NCI-H345 treated with DMSO at 0.1 percent for 48 hours (cell line): ENCODE data around the gene ACOT8.
"Not testable (repeated sequence)": the region's sequence is repeated elsewhere in the genome, so short reads cannot be mapped to it uniquely, and the experiment has no call there.

Experiments
- DNase-seq: peaks from one replicate; lab custom pipeline; 2025; ENCODE audit not compliant: unreplicated experiment; lab: John Stamatoyannopoulos, UW

Gene ACOT8

DNA sequence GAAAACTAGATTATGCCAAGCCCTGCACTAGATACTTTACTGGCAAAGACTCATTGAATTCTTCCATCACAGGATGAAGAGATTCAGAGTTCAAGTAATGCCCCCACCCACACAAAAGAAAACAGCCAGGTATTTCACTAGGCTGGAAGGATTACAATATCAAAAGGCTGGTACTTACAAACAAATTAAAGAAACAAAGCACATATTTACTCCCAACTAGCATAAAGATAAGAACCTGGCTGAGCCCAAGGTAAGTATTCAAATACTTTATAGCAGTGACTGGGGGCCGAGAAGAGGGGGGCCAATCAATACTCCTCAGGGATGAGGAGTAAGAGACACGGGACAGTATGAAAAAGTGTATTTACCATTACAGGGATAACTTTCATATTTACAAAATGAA is 3.7 kb downstream of the ACOT8 start:
- DNase-seq: no peak

DNA sequence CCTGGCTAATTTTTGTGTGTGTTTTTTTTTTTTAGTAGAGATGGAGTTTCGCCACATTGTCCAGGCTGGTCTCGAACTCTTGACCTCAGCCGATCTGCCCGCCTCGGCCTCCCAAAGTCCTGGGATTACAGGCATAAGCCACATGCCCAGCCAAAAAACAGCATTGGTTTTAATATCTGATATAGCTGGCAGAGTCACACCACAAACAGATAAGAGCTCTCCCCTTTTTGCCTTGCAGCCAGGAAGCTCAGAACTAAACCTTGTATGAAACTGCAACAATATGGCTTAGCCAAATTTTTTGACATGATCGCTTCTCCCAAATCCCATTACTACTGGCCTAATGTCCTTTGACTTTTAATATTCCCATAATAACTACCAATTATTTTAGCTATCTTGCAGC is 4.9 kb downstream of the ACOT8 start:
- no peak for DNase-seq

DNA sequence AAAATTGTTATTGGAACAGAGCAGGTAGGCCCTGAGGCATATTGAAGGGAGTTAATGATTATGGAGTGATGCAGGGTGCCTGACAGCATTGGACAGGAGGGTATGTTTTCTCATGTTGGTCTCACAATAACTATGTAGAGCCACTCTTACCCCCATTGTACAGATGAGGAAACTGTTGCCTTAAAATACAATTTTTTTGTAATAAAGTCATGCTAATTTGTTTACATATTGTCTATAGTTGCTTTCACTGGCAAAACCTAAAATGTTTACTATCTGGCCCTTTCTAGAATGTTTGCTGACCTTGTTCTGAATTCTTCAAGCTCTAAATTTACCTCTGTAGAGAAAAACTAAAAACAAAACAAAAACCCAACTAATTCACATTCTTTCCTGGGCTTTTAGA is 5.7 kb downstream of the ACOT8 start:
- DNase-seq: no peak

DNA sequence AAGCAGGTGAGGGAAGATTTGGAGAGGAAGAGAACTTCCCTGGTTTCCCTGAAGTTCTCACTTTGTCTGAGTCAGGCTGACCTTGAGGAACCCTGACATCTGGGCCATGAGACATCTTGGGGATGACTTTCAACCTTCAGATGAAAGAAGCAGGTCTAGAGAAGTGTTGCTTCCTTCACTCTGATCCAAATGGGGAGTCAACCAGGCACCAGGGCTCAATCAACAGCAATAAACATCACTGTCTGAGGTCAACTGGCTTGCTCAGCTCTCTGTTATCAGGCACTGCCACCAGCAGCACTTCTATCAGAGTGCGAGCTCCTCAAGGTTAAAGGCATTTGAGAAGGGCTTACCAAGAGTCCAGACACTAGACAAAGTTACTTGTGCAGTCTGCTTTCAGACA is 6.3 kb downstream of the ACOT8 start:
- DNase-seq: no peak

DNA sequence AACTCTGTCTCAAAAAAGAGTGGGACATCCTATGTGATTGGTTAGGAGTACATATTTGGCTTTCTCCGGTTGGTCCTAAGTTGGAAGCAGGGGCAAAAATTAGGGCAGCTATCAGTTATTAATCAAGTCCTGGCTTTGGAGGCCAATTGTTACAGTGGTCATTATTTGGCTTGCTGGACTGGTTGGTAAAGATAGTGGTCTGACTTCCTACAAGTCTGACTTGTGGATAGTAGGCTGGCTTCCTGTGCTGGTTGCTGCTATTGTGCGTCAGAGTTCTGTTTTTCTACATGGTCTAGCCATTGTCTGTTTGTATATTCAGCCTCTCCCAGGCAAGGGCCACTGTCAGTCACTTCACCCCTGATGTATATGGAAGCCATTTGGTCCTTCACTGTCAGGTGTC is 7.0 kb downstream of the ACOT8 start:
- no peak for DNase-seq

DNA sequence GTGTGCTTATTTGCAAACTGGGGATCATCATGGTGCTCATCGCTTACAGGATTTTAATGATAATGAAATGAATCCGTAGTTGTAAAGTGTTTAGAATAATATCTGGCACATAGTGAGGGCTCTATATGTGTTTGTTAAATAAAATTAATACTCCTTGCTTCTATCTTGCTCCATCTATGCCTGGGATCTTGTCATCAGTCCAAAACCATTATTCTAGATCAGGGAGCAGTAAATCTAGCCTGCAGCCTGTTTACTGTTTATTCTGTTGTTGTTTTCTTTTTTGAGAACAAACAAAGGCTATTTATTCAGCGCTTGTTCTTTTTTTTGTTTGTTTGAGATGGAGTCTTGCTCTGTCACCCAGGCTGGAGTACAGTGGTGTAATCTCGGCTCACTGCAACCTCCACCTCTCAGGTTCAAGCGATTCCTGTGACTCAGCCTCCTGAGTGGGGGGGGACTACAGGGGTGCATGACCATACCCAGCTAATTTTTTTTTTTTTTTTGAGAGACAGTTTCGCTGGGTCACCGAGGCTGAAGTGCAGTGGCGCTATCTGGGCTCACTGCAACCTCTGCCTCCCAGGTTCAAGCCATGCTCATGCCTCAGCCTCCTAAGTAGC is 8.1 kb downstream of the ACOT8 start:
- no peak for DNase-seq

DNA sequence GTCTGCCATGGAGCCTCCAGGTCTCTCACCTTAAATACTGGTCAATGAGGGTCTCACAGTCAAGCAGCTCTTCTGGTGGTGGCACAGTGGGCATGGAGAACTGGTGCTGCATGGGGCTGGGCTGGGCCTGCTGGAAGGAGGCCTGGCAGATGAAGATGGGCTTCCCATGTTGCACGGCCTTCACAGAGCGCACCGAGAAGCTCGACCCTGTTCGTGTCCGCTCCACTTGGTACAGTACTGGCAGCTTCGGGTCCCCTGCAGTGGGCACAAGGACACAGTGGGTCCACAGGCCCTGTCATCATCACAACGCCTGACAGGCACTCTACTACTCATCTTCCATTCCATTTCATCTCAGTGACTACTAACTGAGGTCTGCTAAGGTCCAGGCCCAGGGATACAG is 8.8 kb downstream of the ACOT8 start:
- DNase-seq: no peak

DNA sequence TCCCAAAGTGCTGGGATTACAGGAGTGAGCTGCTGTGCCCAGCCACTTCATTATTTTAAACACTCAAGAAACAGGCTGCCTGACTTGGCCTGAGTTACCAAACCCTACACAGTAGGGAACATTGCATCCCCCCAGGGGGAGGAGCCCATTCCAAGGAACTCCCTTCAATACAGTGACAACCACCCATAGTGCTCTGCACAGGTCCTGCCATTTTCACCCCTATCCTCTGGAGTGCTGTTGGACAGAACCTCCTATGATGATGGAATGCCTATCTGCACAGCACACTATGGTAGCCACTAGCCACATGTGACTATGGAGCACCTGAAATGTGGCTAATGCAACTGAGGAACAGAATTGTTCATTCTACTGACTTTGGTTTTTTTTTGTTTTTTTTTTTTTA is 11.7 kb downstream of the ACOT8 start:
- DNase-seq: no peak

DNA sequence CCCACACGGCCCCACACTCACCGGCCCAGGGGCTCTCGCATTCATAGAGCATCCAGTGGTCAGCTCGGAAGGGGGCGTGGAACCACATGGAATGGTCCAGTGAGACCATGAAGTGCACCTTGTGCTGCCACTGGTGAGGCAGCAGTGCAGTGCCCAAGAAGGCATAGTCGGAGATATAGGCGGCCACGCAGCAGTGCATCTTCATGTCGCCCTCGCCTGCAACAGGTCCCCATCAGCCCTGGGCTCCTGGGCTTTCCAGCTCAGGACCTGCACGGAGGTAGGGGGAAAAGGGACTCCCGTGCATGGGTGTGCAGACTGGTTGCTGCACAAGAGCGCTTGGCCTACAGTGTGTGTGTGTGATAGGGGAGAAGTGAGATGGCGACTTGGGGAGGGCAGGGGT is 13.7 kb downstream of the ACOT8 start:
- no peak for DNase-seq

DNA sequence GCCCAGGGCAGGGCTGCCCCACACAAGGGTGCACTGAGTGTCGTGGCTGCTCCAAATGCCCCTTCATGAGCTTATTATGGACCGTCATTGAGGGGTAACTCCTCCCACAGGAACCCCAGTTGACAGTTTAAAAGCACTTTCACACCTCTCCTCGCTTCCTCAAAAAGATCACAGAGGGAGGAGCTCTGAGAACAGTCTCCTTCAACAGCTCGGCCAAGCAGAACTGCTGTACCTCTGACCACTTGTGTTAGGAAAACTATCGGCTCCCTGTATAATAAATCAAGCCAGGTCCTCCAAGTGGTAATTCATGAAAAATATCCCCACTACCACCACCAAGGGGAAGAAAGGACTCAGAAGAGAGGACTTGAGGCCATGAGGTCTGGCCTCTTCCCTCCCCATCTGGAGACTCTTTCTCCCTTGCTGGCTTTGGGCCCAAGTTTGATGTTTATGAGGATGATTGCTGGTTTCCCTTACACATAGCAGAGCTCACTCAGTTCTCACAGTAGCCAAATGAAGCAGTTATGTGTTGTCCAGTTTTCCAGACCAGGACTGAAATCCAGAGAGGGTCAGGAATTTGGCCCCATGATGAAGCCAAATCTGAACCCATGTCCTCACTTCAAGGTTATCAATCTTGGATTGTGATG is 14.9 kb downstream of the ACOT8 start:
- no peak for DNase-seq

DNA sequence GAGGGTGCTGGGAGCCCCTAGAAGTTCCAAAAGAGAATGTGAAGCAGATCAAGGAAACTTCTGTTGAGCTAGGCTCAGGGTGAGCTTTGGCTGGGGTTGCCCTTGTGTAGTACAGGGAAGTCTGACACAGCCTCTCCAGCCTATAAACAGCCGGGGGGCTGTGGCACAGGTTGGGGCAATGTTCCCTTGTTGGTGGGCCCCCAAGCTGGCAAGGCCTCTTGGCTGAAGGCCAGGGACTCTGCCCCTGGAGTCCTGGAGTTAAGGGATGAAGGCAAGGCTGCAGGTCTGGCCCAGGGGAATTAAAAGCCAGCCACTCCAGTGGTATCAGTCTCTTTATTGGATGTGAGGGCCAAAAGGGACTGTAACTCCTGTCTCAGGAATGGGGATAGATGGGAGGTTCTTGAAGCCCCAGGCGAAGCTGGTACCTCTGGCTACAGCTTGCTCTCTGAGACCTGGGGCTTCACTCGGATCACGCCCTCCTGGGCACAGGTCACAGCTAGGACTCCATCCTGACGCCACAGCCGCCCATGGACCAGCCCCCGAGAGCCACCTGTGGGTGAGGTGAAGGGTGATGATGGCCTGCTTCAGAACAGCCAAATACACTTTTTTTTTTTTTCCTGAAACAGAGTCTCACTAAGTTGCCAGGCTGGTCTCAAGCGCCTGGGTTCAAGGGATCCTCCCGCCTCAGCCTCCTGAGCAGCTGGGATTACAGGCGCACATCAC is 15.6 kb downstream of the ACOT8 start:
- DNase-seq: no peak

DNA sequence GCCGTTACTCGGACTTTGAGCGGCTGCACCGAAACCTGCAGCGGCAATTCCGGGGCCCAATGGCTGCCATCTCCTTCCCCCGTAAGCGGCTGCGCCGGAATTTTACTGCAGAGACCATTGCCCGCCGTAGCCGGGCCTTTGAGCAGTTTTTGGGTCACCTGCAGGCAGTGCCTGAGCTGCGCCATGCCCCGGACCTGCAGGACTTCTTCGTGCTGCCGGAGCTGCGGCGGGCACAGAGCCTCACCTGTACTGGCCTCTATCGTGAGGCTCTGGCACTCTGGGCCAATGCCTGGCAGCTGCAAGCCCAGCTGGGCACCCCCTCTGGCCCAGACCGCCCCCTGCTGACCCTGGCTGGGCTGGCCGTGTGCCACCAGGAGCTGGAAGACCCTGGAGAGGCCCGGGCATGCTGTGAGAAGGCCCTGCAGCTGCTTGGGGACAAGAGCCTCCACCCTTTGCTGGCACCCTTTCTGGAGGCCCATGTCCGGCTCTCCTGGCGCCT is 16.4 kb downstream of the ACOT8 start:
- DNase-seq: no peak

DNA sequence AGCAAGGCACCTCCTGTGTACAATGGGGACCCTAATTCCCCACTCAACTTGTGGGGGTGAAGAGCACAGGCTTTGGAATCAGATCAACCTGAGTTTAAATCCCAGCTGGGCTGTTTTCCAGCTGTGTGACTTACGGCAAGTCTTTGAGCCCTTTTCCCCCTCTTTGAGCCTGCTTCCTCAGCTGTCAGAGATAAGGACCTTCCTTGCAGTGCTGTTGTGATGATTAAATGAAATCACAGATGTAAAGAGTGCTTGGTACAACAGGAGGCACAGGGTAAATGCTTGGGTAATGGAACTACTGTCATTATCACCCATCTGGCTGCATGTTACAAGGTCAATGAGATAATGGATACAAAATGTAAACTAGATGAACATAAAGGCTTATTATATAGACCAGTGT is 20.4 kb downstream of the ACOT8 start:
- DNase-seq: no peak

DNA sequence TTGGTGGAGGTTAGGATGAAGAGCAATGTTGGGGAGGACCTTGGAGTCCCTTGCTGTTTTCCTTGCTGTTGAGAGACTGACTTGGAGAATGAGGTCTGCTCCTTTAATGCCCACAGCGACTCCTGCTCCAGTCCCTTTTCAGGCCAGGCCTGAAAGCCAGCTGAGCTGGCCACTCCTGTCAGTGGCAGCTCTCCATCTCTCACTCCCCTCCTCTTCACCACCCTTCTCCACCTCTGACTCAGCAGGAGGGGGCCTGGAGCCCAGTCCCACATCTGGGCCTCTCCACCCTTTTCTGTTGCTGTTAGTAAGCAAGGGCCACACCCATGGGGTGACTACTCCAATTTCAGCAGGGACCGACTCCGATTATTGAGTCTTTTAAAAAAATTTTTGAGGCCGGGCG is 21.4 kb downstream of the ACOT8 start:
- DNase-seq: no peak

DNA sequence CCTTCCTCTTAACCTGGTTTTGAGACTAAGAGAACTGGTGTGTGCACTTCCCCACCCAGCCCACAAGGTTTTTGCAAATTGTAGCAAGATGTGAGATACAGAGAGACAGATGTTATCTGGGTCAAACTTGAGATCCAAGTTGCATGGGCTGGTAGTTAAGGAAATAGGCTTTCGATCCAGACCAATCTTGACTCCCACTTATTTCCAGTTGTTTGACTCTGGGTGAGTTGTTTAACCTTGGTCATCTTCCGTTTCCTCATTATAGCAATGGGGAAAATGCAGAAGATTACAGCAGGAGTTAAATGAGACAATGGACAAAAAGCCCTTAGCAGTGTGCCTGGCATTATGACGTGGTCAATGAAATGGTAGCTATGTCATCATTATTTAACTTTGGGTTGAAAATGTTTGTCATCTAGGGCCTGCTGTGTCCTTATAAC is 21.8 kb downstream of the ACOT8 start:
- no peak for DNase-seq

DNA sequence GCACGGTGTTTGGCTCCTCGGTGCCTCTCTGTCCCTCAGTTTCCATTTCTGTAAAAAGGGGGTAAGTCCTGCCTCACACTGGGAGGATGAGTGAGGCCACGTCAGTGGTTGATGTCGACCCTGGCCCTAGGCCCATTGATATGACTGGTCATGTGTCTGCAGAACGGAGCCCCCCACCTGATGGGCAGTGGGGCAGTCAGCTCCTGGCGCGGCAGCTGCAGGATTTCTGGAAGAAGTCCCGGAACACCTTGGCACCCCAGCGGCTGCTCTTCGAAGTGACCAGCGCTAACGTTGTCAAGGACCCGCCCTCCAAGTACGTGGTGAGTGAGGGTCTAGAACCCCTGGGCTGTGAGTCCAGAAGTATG is 22.4 kb downstream of the ACOT8 start:
- no peak for DNase-seq

DNA sequence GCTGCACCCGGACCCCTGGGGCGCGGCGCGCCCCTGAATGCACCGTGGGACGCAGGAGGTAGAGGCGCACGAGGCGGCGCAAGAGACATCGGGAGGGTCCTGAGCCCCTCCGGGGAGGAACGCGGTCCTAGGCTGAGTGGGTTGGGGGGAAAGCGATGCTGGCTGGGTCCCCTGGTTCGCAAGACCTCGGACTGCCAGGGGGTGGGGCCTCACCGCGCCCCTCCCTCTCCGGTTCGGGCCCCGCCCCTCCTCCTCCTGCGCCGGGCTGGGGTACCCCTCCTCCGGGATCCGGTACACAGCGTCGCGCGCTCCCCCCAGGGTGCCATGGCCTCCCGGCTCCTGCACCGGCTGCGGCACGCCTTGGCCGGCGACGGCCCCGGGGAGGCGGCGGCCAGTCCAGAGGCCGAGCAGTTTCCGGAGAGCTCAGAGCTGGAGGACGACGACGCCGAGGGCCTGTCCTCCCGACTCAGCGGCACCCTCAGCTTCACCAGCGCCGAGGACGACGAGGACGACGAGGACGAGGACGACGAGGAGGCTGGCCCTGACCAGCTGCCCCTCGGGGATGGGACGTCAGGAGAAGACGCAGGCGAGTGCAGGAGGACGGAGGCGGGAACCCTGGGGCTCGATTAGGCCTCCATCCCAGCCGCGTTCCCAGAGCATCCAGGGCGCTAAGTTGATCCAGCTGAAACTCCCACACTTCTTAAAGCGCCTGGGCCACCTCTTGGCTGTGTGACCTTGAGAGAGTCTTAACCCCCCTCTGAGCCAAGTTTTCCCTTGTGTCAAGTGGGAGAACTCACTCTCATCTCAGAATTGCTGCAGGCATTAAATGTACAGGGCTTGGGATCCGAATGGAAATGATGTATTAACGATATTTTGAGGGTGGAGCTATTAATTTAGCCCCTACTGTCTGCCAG is 23.1 kb downstream of the ACOT8 start:
- DNase-seq: peak; percentile 66

DNA sequence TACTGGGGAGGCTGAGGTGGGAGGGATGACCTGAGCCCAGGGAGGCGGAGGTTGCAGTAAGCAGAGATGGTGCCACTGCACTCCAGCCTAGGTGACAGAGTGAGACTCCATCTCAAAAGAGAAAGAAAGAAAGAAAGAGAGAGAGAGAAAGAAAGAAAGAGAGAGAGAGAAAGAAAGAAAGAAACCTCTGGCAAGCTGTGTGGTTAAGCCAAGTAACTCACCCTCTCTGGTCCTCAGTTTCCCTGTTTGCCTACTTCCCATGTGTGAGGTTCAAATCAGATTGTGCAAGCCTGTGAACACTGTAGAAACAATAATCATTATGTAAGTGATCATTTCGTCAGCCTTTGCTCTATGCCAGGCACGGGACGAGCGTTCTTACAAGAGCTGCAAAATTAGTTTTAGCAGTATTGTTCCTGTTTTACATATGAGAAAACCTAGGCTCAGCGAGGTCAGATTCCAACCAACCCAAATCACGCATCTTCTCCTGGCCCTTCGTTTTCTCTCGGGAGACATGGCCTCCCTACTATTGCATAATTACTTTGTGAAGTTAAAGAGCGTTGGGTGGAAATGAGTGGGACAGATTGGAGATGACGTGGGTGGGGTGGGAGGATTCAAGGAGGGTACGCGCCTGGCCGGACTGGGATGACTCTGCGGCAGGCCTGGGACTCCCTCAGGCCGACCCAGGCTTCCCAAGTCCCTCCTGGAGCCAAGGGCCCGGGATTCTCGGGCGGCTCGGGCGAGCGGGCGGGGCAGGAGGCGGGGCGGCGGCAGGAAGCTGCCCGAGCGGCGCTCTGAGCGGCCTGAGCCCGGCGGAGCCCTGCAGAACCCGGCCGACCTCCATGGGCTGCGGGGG is 23.9 kb downstream of the ACOT8 start, which contains the start of gene SNX21:
Gene SNX21 (plus strand): TSS at position 770 of the 853 bp plus-strand sequence. CDS start 121 bp downstream, outside the sequence.
- peak; percentile 61 for DNase-seq

DNA sequence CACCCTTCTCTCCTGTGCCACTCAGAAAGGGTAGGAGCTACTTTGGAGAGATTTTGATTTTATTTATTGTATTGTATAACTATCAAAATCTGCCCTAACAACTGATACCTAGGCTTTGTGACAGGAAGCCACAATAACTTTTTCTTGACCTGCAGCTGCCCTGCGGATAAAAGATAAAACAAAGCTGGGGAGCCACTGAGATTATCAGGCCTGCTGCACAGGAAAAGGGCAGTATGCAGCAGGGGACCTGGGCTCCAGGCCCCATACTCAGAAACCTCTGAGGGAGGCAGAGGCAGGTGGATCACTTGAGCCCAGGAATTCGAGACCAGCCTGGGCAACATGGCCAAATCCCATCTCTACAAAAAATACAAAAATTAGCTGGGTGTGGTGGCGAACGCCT is 24.6 kb downstream of the ACOT8 start:
- no peak for DNase-seq

DNA sequence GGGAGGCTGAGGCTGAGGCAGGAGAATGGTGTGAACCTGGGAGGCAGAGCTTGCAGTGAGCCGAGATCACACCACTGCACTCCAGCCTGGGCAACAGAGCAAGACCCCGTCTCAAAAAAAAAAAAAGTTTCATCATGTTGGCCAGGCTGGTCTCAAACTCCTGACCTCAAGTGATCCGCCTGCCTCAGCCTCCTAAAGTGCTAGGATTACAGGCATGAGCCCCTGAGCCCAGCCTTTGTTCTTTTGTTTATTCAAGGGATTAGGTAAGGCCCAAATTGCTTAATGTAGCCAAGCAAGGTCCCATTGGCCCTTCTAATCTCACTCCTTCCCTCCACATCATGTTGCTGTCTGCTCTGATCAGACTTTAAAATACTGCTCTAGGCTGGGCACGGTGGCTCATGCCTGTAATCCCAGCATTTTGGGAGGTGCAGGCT is 27.5 kb downstream of the ACOT8 start:
- DNase-seq: not testable (repeated sequence)
